ENCODE results near the gene CAMK2G. TPM values are rescaled to one million over a fixed set of nuclear protein-coding genes. Genes with fewer than 3 reads are reported as not detected.

The CAMK2G gene
- total and polyA plus RNA-seq, 2 experiments from 2014 or later = 30.6 to 34.1 TPM

- H4K20me1 ChIP-seq (replicated peaks; ENCODE audit: insufficient read depth) = no peaks in the 10 kb centered on the region
- H3K36me3 ChIP-seq (ENCODE audit: insufficient read depth) = no peaks in the 10 kb centered on the region
- ATAC-seq = no peak
- Mint-ChIP-seq H3K4me3 (no peak overlapping the region), H3K9me3 (no peaks in the 10 kb centered on the region), H3K4me1 (peaks cover 22% of the 10 kb centered on the region), H3K36me3 (ENCODE audit: low read depth) (no peaks in the 10 kb centered on the region), H3K27ac (no peak overlapping the region), H3K27me3 (ENCODE audit: insufficient read depth, low read depth, poor library complexity) (peaks cover 3% of the 10 kb centered on the region)
- no peak overlapping the region for H3K27ac ChIP-seq (ENCODE audit: low read depth)
- no peaks in the 10 kb centered on the region for H3K9me2 ChIP-seq (ENCODE audit: insufficient read depth)
- H3K4me2 ChIP-seq = no peak overlapping the region
- no peaks in the 10 kb centered on the region for H3K27me3 ChIP-seq (ENCODE audit: insufficient read depth)
- H3K4me3 ChIP-seq = no peak overlapping the region
- no peak for DNase-seq (ENCODE audit: low spot score)
- no peaks in the 10 kb centered on the region for H3F3A ChIP-seq (replicated peaks; ENCODE audit: low read depth)
- TF ChIP-seq CREB1 (CRISPR knock-in tag; IDR thresholded peaks at IDR 0.05; ENCODE audit: low read depth) = no peak
- TF ChIP-seq EZH2 (IDR thresholded peaks at IDR 0.05; ENCODE audit: low read depth, unreplicated experiment) = no peak
- no peak for TF ChIP-seq ZNF331 (CRISPR knock-in tag; IDR thresholded peaks at IDR 0.05; ENCODE audit: low read depth)
- no peak for TF ChIP-seq STAT1 (IDR thresholded peaks at IDR 0.05; ENCODE audit: unreplicated experiment)
- no peak for TF ChIP-seq EZH2phosphoT487 (IDR thresholded peaks at IDR 0.05; ENCODE audit: unreplicated experiment)
- TF ChIP-seq POLR2AphosphoS5 (IDR thresholded peaks at IDR 0.05; ENCODE audit: low read depth) = no peak
- no peak for TF ChIP-seq ETS1 (IDR thresholded peaks at IDR 0.05)
- no peak for TF ChIP-seq JUNB (IDR thresholded peaks at IDR 0.05; ENCODE audit: unreplicated experiment)
- TF ChIP-seq ZNF462 (CRISPR knock-in tag; IDR thresholded peaks at IDR 0.05) = no peak
- TF ChIP-seq REST (IDR thresholded peaks at IDR 0.05; ENCODE audit: unreplicated experiment) = no peak
- no peak for TF ChIP-seq NANOG (IDR thresholded peaks at IDR 0.05; ENCODE audit: borderline replicate concordance)
- no peak for TF ChIP-seq ZNF114 (CRISPR knock-in tag; IDR thresholded peaks at IDR 0.05)
- no peak for TF ChIP-seq CTCF (conservative IDR thresholded peaks at IDR 0.05; ENCODE audit: low read depth in 2 of 2)
- H3K79me2 ChIP-seq (replicated peaks; ENCODE audit: insufficient read depth) = no peaks in the 10 kb centered on the region
- peak overlapping the region; percentile 34; the same call in 1 of the 2 replicates for H2AFZ ChIP-seq
- peaks cover 14% of the 10 kb centered on the region for H3K4me1 ChIP-seq (ENCODE audit: insufficient read depth)
Measured at GRCh38 chr10:73902351-73902750, 28.0 kb upstream of the CAMK2G start.

All from GM23338 (cell line).